Bronchial epithelial cell (primary cell): ENCODE data around the gene ADAM30. TPM values are rescaled to one million over a fixed set of nuclear protein-coding genes. Genes with fewer than 3 reads are reported as not detected.
A peak's percentile ranks its signal among the peaks of the same experiment; 100 is the strongest.
"Not testable (repeated sequence)": the region's sequence is repeated elsewhere in the genome, so short reads cannot be mapped to it uniquely, and the experiment has no call there.

Source experiments
- DNase-seq: peaks from one replicate; pipeline ENCODE4 v3.0.0-alpha.2; 2010; ENCODE audit warnings: low read depth
- FAIRE-seq: peaks from 2 replicates; lab custom pipeline; 2011; peaks lifted over from hg19 to GRCh38; lab: Jason Lieb, UNC
- H3K27me3 ChIP-seq: 2 replicates; pipeline ENCODE4 v1.5.1; 2011; ENCODE audit warnings: low read length; ENCODE audit not compliant: control insufficient read depth, insufficient read depth
- H3K36me3 ChIP-seq: 2 replicates; pipeline ENCODE4 v1.5.1; 2011; ENCODE audit warnings: low read length; ENCODE audit not compliant: control insufficient read depth, insufficient read depth
- H3K4me3 ChIP-seq: 2 replicates; pipeline ENCODE4 v1.5.1; 2011; ENCODE audit warnings: mild to moderate bottlenecking, low read depth, low read length, control low read depth
- CTCF ChIP-seq: IDR thresholded peaks from 2 replicates; pipeline ENCODE4 v1.5.1; 2011; ENCODE audit warnings: mild to moderate bottlenecking, moderate library complexity, low read length, control low read depth, inconsistent platforms; ENCODE audit not compliant: insufficient read depth, severe bottlenecking
- total RNA-seq: library from RNA; depleted of rRNA; stranded (reverse); fragments of >200 nt; gene quantifications from 2 replicates; pipeline ENCODE4 v1.2.1, GENCODE V29; 2014

ADAM30 gene
- total RNA-seq, 1 donor from 2014 or later = not detected

- no peak overlapping the region for H3K4me3 ChIP-seq
Observed at GRCh38 chr1:119859647-119860046, 36.7 kb downstream of the ADAM30 start.

GRCh38 chr1:119858556-119859214 lies 37.6 kb downstream of the ADAM30 start:
- not testable (repeated sequence) for H3K36me3 ChIP-seq, H3K27me3 ChIP-seq, DNase-seq, FAIRE-seq, H3K4me3 ChIP-seq

More at GRCh38 chr1:119859647-119860046, 36.7 kb downstream of the ADAM30 start:
- DNase-seq (peak; percentile 84), FAIRE-seq (no peak)
- no peak for TF ChIP-seq CTCF
- Histone ChIP-seq H3K27me3 (no peaks in the 10 kb centered on the region), H3K36me3 (no peaks in the 10 kb centered on the region)

- TF ChIP-seq CTCF = no peak
- Histone ChIP-seq H3K36me3 (no peaks in the 10 kb centered on the region), H3K27me3 (no peaks in the 10 kb centered on the region), H3K4me3 (no peak overlapping the region)
- FAIRE-seq (no peak), DNase-seq (no peak)
Observed at GRCh38 chr1:119858126-119858525, 38.2 kb downstream of the ADAM30 start.

GRCh38 chr1:119853155-119853554 lies 43.2 kb downstream of the ADAM30 start:
- no peak for TF ChIP-seq CTCF
- DNase-seq (no peak), FAIRE-seq (no peak)
- no peaks in the 10 kb centered on the region for H3K27me3 ChIP-seq
- H3K36me3 ChIP-seq = no peaks in the 10 kb centered on the region
- no peak overlapping the region for H3K4me3 ChIP-seq

- not testable (repeated sequence) for FAIRE-seq, H3K27me3 ChIP-seq, DNase-seq, H3K36me3 ChIP-seq, H3K4me3 ChIP-seq
- TF ChIP-seq CTCF = peak; percentile 31
Observed at GRCh38 chr1:119844206-119844605, 52.1 kb downstream of the ADAM30 start.

Other genes with a start within 250 kb of the ADAM30 start
- gene ZNF697, start 248.2 kb downstream of the ADAM30 start, total RNA-seq = 3.7 and 5.5 TPM in 2 replicates
- gene PHGDH, start 184.6 kb downstream of the ADAM30 start, total RNA-seq = 168 and 207 TPM in 2 replicates
- 0.26 and 0.38 TPM in 2 replicates for gene HMGCS2, start 127.6 kb downstream of the ADAM30 start, total RNA-seq
- gene REG4, start 85.1 kb downstream of the ADAM30 start, total RNA-seq = not detected in 2 replicates
- gene NOTCH2, start 173.1 kb upstream of the ADAM30 start, total RNA-seq = 61.6 and 90.9 TPM in 2 replicates